K562 (cell line): ENCODE measurements around the gene LRRC1. TPM values are rescaled to one million over a fixed set of nuclear protein-coding genes. Genes with fewer than 3 reads are reported as not detected.

Experiments used
- ATAC-seq: fragments of 200-7000 bp; cut with Tn5 transposase; 3 replicates; pipeline ENCODE4 v1.9.1; 2020; ENCODE audit warnings: moderate library complexity
- BruUV-seq: library from RNA; stranded (reverse); fragments of 400-500 nt; replicated peaks from 2 replicates; lab custom pipeline; 2021; lab: Mats Ljungman, UMichigan
- CTCF ChIA-PET: fragments of 300-600 bp; formaldehyde crosslinking; extraction: SDS; loops from one replicate; lab custom pipeline; 2021; ENCODE audit warnings: low intra/inter-chr PET ratio; lab: Yijun Ruan, JAX
- POLR2A ChIA-PET: fragments of 300-600, 350-650 bp; sonication (Branson Sonifier 250); formaldehyde crosslinking; extraction: SDS; loops from one replicate; lab custom pipeline; 2021; ENCODE audit warnings: antibody characterized with exemption, inconsistent platforms; lab: Yijun Ruan, JAX
- DNase-seq, 4 experiments: peaks; one replicate each; pipeline versions ENCODE4 v3.0.0 to v3.0.0-alpha.2; 2011 to 2018; ENCODE audit warnings: low spot score in 3 of 4, mixed read lengths in 3 of 4; ENCODE audit errors: extremely low read depth in 1 of 4
- FAIRE-seq: peaks from 2 replicates; lab custom pipeline; 2011; peaks lifted over from hg19 to GRCh38; lab: Jason Lieb, UNC
- H2AFZ ChIP-seq: 2 replicates; pipeline ENCODE4 v1.6.0; 2011; ENCODE audit warnings: low read depth, low read length, control low read depth, inconsistent platforms
- H3K27ac ChIP-seq: fragments of 200-600 bp; 3 replicates; pipeline ENCODE4 v1.8.0; 2011; ENCODE audit warnings: low read depth, mild to moderate bottlenecking, control low read depth, inconsistent platforms, low read length, moderate library complexity, mixed read lengths; ENCODE audit errors: extremely low read depth
- H3K27me3 ChIP-seq, 2 experiments: fragments of 300-600 bp in 1 of 2; 2 replicates in 1 of 2; 3 replicates in 1 of 2; pipeline versions ENCODE4 v1.6.0 to v1.8.0; 2011; ENCODE audit warnings: inconsistent platforms in 2 of 2, low read length in 2 of 2, mild to moderate bottlenecking in 1 of 2, mixed read lengths in 1 of 2, moderate library complexity in 1 of 2; ENCODE audit not compliant: control insufficient read depth in 2 of 2, insufficient read depth in 2 of 2
- H3K36me3 ChIP-seq: fragments of 300-600 bp; 3 replicates; pipeline ENCODE4 v1.8.0; 2011; ENCODE audit warnings: mild to moderate bottlenecking, low read length, inconsistent platforms; ENCODE audit not compliant: control insufficient read depth, insufficient read depth
- H3K4me1 ChIP-seq, 2 experiments: fragments of 200-600 bp in 1 of 2; replicated peaks in 1 of 2; 2 replicates in 1 of 2; 3 replicates in 1 of 2; pipeline versions ENCODE4 v1.5.1 to v1.8.0; 2011; ENCODE audit warnings: inconsistent platforms in 2 of 2, low read length in 2 of 2, mild to moderate bottlenecking in 1 of 2, mixed read lengths in 1 of 2, moderate library complexity in 1 of 2; ENCODE audit not compliant: control insufficient read depth in 2 of 2, insufficient read depth in 2 of 2
- H3K4me2 ChIP-seq: 2 replicates; pipeline ENCODE4 v1.6.1; 2011; ENCODE audit warnings: low read length, control low read depth, inconsistent platforms, mixed read lengths; ENCODE audit not compliant: insufficient read depth
- H3K4me3 ChIP-seq: fragments of 200-600 bp; sonication (generic), shearing (Covaris generic); 2 replicates; pipeline ENCODE4 v1.5.1; 2016; ENCODE audit warnings: control low read depth, inconsistent platforms
- H3K79me2 ChIP-seq: fragments of 200-600 bp; 3 replicates; pipeline ENCODE4 v1.8.0; 2011; ENCODE audit warnings: low read length, inconsistent platforms; ENCODE audit not compliant: control insufficient read depth, insufficient read depth
- H3K9ac ChIP-seq, 2 experiments: 2 replicates each; pipeline versions ENCODE4 v1.6.0 to v1.6.1; 2011; ENCODE audit warnings: low read depth in 2 of 2, low read length in 2 of 2, control low read depth in 1 of 2, inconsistent platforms in 1 of 2, mild to moderate bottlenecking in 1 of 2, mixed read lengths in 1 of 2; ENCODE audit not compliant: insufficient read depth in 1 of 2
- H3K9me1 ChIP-seq: one replicate; pipeline ENCODE4 v1.6.0; 2011; ENCODE audit warnings: inconsistent platforms, mild to moderate bottlenecking, low read length, moderate library complexity; ENCODE audit not compliant: control insufficient read depth, insufficient read depth
- H3K9me3 ChIP-seq: replicated peaks from 2 replicates; pipeline ENCODE4 v1.5.1; 2011; ENCODE audit warnings: low read depth, low read length, inconsistent platforms; ENCODE audit not compliant: control insufficient read depth, insufficient read depth
- H4K20me1 ChIP-seq: replicated peaks from 2 replicates; pipeline ENCODE4 v1.6.1; 2011; ENCODE audit warnings: low read length, inconsistent platforms, mixed read lengths; ENCODE audit not compliant: control insufficient read depth, insufficient read depth
- ADNP ChIP-seq: fragments of 200-800 bp; sonication (Bioruptor generic); IDR thresholded peaks from 2 replicates; pipeline ENCODE4 v1.6.1; 2016; ENCODE audit warnings: missing genetic modification characterization, missing compliant biosample characterization
- CTCF ChIP-seq, 3 experiments: IDR thresholded peaks in 2 of 3; conservative IDR thresholded peaks in 1 of 3; 2 replicates each; pipeline ENCODE4 v1.5.1; 2011 to 2012; ENCODE audit warnings: low read length in 3 of 3, mild to moderate bottlenecking in 3 of 3, control low read depth in 2 of 3, improper control_type of control experiment in 1 of 3, inconsistent platforms in 1 of 3, low read depth in 1 of 3, mixed read lengths in 1 of 3, moderate library complexity in 1 of 3; ENCODE audit not compliant: insufficient read depth in 2 of 3
- EHMT2 ChIP-seq: fragments of 450-650 bp; IDR thresholded peaks from 2 replicates; pipeline ENCODE4 v1.6.1; 2018; ENCODE audit warnings: antibody characterized with exemption
- ELK3 ChIP-seq: fragments of 450-650 bp; formaldehyde crosslinking; IDR thresholded peaks from 2 replicates; pipeline ENCODE4 v1.4.0; 2020; ENCODE audit warnings: mild to moderate bottlenecking
- ETV1 ChIP-seq: fragments of 450-650 bp; conservative IDR thresholded peaks from 2 replicates; pipeline ENCODE4 v1.6.1; 2016; ENCODE audit warnings: missing genetic modification characterization, control low read depth, low read depth, missing compliant biosample characterization
- ETV6 ChIP-seq, 3 experiments: fragments of 150-350 bp in 1 of 3; sonication (generic) in 1 of 3; formaldehyde crosslinking in 1 of 3; IDR thresholded peaks; 2 replicates each; pipeline versions ENCODE4 v1.6.1 to v1.8.0; 2014 to 2022; ENCODE audit warnings: borderline replicate concordance in 2 of 3, low read depth in 2 of 3, antibody characterized with exemption in 1 of 3, low read length in 1 of 3, mild to moderate bottlenecking in 1 of 3, missing genetic modification reagents in 1 of 3
- HOXB6 ChIP-seq: fragments of 250-450 bp; sonication (Bioruptor Pico); IDR thresholded peaks from 2 replicates; pipeline ENCODE4 v1.5.1; 2022; ENCODE audit warnings: mild to moderate bottlenecking, borderline replicate concordance
- KDM4B ChIP-seq, 2 experiments: fragments of 450-650 bp in 1 of 2; sonication (generic) in 1 of 2; IDR thresholded peaks; 2 replicates each; pipeline ENCODE4 v1.6.1; 2016 to 2017; ENCODE audit warnings: borderline replicate concordance in 2 of 2, antibody characterized with exemption in 1 of 2, low read depth in 1 of 2, mild to moderate bottlenecking in 1 of 2
- NCOA1 ChIP-seq: fragments of 450-650 bp; IDR thresholded peaks from 2 replicates; pipeline ENCODE4 v1.6.1; 2016; ENCODE audit warnings: low read depth
- PRPF4 ChIP-seq: fragments of 200-400 bp; formaldehyde crosslinking; IDR thresholded peaks from one replicate; pipeline ENCODE4 v1.6.1; 2017; ENCODE audit warnings: low read length, low read depth, mild to moderate bottlenecking; ENCODE audit not compliant: insufficient read depth, poor library complexity, severe bottlenecking
- RBFOX2 ChIP-seq: fragments of 200-400 bp; formaldehyde crosslinking; IDR thresholded peaks from 2 replicates; pipeline ENCODE4 v1.6.1; 2017; ENCODE audit warnings: low read depth, mild to moderate bottlenecking, low read length, moderate library complexity
- TEAD1 ChIP-seq, 2 experiments: fragments of 450-650 bp in 1 of 2; sonication (generic) in 1 of 2; formaldehyde crosslinking; IDR thresholded peaks; 2 replicates each; pipeline versions ENCODE4 v1.4.0 to v1.8.0; 2020 to 2022; ENCODE audit warnings: mild to moderate bottlenecking in 2 of 2, missing genetic modification reagents in 1 of 2
- THRB ChIP-seq: fragments of 450-650 bp; formaldehyde crosslinking; conservative IDR thresholded peaks from 2 replicates; pipeline ENCODE4 v1.4.0; 2022; ENCODE audit warnings: mild to moderate bottlenecking, missing genetic modification characterization
- ZBTB33 ChIP-seq: sonication (generic); formaldehyde crosslinking; IDR thresholded peaks from 2 replicates; pipeline ENCODE4 v1.8.1; 2023; ENCODE audit warnings: mild to moderate bottlenecking, missing genetic modification reagents
- ZKSCAN1 ChIP-seq: fragments of 150-350 bp; IDR thresholded peaks from 2 replicates; pipeline ENCODE4 v1.6.1; 2016; ENCODE audit warnings: low read depth, low read length
- ZNF551 ChIP-seq: fragments of 250-450 bp; sonication (Bioruptor Pico); IDR thresholded peaks from 2 replicates; pipeline ENCODE4 v1.5.0; 2021; ENCODE audit warnings: mild to moderate bottlenecking, moderate library complexity
- ZNF668 ChIP-seq: fragments of 250-450 bp; sonication (Bioruptor Pico); IDR thresholded peaks from 2 replicates; pipeline ENCODE4 v1.8.0; 2022; ENCODE audit warnings: mild to moderate bottlenecking, inconsistent platforms
- WGBS: fragments of 100-300 bp; shearing (Covaris generic); methylation state at CpG from one replicate; pipeline ENCODE4 v1.1.6; 2016; ENCODE audit warnings: low coverage, mixed read lengths; ENCODE audit not compliant: insufficient coverage; ENCODE audit errors: missing lambda C conversion rate; 5-methylcytosine and 5-hydroxymethylcytosine counted together
- in situ Hi-C: fragments of 300-500 bp; cut with MboI; formaldehyde crosslinking; loops from 4 replicates; pipeline ENCODE4 v1.15.0; 2018; ENCODE audit warnings: inconsistent platforms, mixed read lengths
- intact Hi-C: fragments of 100-400 bp; cut with micrococcal nuclease; formaldehyde crosslinking; loops from 2 replicates; pipeline ENCODE4 v1.14.2; 2022
- polyA plus RNA-seq, 8 experiments: library from polyadenylated mRNA; depleted of rRNA in 4 of 8; stranded (reverse) in 5 of 8; unstranded in 3 of 8; fragments of >200 nt; fragmentation: Nextera tagmentation in 2 of 8; fragmentation: Illumina TruSeq in 1 of 8; extraction: Ambion mirVana in 2 of 8; extraction: Trizol in 1 of 8; gene quantifications; 2 replicates each; pipeline versions ENCODE4 v1.2.1 to v1.2.3, GENCODE V29; 2011 to 2014; ENCODE audit warnings: inconsistent platforms in 1 of 8, missing spikeins in 1 of 8
- total RNA-seq, 7 experiments: library from RNA; depleted of rRNA in 6 of 7; stranded (reverse); fragments of >200 nt in 6 of 7; fragmentation: Illumina TruSeq in 2 of 7; extraction: Trizol in 2 of 7; gene quantifications; 2 replicates each; pipeline versions ENCODE4 v1.2.1 to v1.2.3, GENCODE V29; 2011 to 2021; ENCODE audit warnings: low replicate concordance in 1 of 7

Gene LRRC1
- total and polyA plus RNA-seq, 9 of the 15 experiments (the other 6 are each of a cell fraction or from before 2014, with no cell fraction given): not detected

- 0% methylated on average over 4 of the region's 4 CpGs for WGBS
- Histone ChIP-seq H3K36me3 (no peaks in the 10 kb centered on the region), H3K79me2 (no peaks in the 10 kb centered on the region), H3K9ac (no peak overlapping the region), H2AFZ (no peak overlapping the region), H3K27me3 (no peaks in the 10 kb centered on the region), H3K27ac (no peak overlapping the region), H3K4me1 (no peaks in the 10 kb centered on the region), H3K4me2 (no peak overlapping the region), H4K20me1 (no peaks in the 10 kb centered on the region), H3K9me3 (no peaks in the 10 kb centered on the region), H3K4me3 (no peak overlapping the region), H3K9me1 (no peaks in the 10 kb centered on the region)
- in situ Hi-C loops (no loop called here), intact Hi-C loops (no loop called here)
- BruUV-seq: no TSS peak
- DNase-seq (no peak), ATAC-seq (no peak), FAIRE-seq (no peak)
- ChIA-PET CTCF (no interaction called here), POLR2A (no interaction called here)
- no peak for TF ChIP-seq THRB (CRISPR knock-in tag)
- TF ChIP-seq CTCF (IDR thresholded peaks at IDR 0.05 in 2 of 3, conservative IDR thresholded peaks at IDR 0.05 in 1 of 3; ENCODE audit: insufficient read depth in 2 of 3, low read depth in 1 of 3, low read length in 3 of 3): no peak
- TF ChIP-seq EHMT2: no peak
- no peak for TF ChIP-seq PRPF4
- no peak for TF ChIP-seq ETV6 (IDR thresholded peaks at IDR 0.05; ENCODE audit: borderline replicate concordance in 1 of 2, low read depth in 2 of 2, low read length in 1 of 2)
- TF ChIP-seq ETV6 (CRISPR knock-in tag; IDR thresholded peaks at IDR 0.05; ENCODE audit: borderline replicate concordance): no peak
- no peak for TF ChIP-seq ZNF551
- no peak for TF ChIP-seq NCOA1
- TF ChIP-seq ZNF668: no peak
- TF ChIP-seq ZBTB33: no peak
- TF ChIP-seq HOXB6 (CRISPR knock-in tag): no peak
- TF ChIP-seq RBFOX2: no peak
- TF ChIP-seq ZKSCAN1: no peak
- TF ChIP-seq KDM4B (IDR thresholded peaks at IDR 0.05; ENCODE audit: borderline replicate concordance in 2 of 2, low read depth in 1 of 2): no peak
- TF ChIP-seq TEAD1 (CRISPR knock-in tag; IDR thresholded peaks at IDR 0.05): no peak
- no peak for TF ChIP-seq ELK3
- TF ChIP-seq ETV1 (tag): no peak
- TF ChIP-seq ADNP: no peak
Measured at GRCh38 chr6:53811082-53811481, 16.3 kb downstream of the LRRC1 start.
